Stimulated activated CD8-positive, alpha-beta memory T cell treated with anti-CD3 and anti-CD28 coated beads, Interleukin-7, amount 100 ng/mL, for 48 hours (primary cell): ENCODE measurements around the gene SBK2.
"Not testable (repeated sequence)": the region's sequence is repeated elsewhere in the genome, so short reads cannot be mapped to it uniquely, and the experiment has no call there.

Experiments
- DNase-seq, 2 donors: peaks; one replicate each; pipeline ENCODE4 v3.0.0-alpha.2; 2020; ENCODE audit warnings: low read depth in 1 of 2; ENCODE audit errors: extremely low read depth in 1 of 2

The SBK2 gene

GRCh38 chr19:55503502-55504251, 33.3 kb downstream of the SBK2 start:
- DNase-seq: peak; percentile 83 to 85

DNA sequence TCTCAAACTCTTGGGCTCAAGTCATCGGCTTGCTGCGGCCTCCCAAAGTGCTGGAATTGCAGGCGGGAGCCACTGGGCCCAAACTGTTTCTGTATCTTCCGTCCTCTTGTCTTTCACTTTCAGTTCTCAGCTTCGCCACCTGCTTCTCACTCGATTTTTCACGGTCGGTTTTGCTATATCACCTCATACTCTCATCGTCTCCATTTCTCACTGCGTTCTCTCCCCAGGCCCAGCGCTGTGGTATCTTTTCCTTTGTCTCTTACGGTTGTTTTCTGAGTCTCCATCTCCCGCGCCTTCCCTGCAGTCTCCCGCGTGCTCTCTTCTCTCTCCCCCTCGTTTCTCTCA, 33.8 kb downstream of the SBK2 start:
- DNase-seq: no peak

- DNase-seq: no peak
Observed at GRCh38 chr19:55502197-55502952, 34.6 kb downstream of the SBK2 start.

- DNase-seq: no peak
Observed at GRCh38 chr19:55500368-55500952, 36.5 kb downstream of the SBK2 start.

- DNase-seq: no peak
Observed at GRCh38 chr19:55498246-55498840, 38.6 kb downstream of the SBK2 start.

DNA sequence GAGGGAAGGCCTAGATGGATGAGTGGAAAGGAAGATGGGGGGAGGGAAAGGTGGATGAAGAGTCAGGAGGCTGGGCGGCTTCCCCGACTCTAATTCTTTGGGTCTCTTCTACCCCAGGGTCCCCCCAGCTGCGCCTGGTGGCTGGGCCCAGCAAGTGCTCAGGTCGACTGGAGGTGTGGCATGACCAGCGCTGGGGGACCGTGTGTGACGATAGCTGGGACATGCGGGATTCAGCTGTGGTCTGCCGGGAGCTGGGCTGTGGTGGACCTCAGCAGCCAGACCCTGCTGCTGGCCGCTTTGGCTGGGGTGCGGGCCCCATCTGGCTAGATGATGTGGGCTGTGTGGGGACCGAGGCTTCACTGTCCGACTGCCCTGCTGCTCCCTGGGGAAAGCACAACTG, 39.2 kb downstream of the SBK2 start:
- no peak for DNase-seq

DNA sequence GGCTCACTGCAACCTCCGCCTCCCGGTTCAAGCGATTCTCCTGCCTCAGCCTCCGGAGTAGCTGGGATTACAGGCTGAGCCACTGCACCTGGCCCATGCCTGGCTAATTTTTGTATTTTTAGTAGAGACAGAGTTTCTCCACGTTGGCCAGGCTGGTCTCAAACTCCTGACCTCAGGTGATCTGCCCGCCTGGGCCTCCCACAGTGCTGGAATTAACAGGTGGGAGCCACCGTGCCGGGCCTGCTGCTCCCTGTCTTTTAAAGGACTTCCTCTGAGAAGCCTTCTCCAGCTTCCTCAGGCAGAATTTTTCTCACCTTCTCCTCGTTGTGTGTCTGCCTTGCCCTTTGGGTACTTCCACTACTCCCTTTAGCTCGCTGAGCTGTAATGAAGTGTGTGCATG, 40.1 kb downstream of the SBK2 start:
- not testable (repeated sequence) for DNase-seq

- DNase-seq: no peak
Observed at GRCh38 chr19:55495646-55496349, 41.1 kb downstream of the SBK2 start.

- no peak for DNase-seq
Observed at GRCh38 chr19:55494172-55494761, 42.7 kb downstream of the SBK2 start.

- DNase-seq: no peak
Observed at GRCh38 chr19:55493645-55494171, 43.2 kb downstream of the SBK2 start.

- no peak for DNase-seq
Observed at GRCh38 chr19:55493052-55493644, 43.8 kb downstream of the SBK2 start.

DNA sequence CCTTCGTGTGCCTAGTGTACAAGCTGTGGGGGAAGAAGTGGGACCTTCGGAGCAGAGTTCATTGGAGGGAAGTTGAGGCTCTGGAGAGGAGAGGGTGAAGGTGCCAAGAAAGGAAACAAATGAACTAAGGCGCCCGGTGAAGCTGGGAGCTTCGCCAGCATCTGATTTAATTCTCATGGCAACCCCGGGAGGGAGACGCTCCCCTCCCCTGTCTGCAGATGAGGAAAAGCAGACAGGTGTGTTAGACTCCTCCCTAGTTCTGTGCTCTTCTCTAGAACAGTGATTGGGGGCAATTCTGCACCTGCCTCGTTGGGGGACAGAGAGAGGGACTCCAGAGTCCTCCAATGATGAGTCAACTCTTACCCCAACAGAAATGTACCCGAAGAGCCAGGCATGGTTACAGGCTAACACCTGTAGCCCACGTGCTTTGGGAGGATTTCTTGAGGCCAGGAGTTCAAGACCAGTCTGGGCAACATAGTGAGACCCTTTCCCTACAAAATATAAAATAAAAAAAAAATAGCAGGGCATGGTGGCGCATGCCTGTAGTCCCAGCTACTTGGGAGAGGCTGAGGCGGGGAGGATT, 44.5 kb downstream of the SBK2 start:
- DNase-seq: no peak

DNA sequence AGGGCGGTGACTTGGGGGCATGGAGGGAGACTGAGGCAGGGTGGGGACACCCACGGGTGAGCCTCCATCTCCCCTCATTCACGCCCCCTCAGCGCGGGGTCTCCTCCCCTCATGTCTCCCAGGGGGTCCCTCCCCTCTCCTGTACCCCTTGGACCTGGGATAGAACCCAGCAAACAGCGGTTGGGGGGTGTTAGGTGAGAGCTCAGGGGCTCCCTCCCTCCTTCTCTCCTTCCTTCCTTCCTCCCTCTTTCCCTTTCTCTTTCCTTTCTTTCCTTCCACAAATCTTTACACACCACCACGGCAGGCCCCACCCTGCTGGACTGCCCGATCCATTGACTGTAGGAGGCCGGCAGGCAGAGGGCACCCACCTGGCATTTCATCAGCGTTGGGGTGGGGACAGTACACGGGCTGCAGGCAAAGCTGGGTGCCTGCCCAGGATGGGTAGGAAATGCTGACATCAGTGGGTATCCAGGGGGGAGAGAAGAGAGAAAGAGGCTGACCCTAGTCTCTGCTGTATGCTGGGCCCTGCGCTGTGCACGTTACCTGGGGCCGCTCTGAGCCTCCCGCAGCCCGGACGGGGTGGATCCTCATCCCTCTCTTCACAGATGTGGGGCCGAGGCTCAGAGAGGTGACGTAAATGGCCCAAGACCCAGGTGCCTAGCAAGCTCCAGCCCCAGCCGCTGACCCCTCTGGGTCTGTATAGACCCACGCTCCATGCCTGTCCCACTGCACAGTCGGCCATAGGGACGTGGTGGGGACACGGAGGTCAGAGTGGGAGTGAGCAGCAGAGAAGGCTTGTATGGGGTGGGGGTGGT, 45.2 kb downstream of the SBK2 start:
- DNase-seq: no peak

DNA sequence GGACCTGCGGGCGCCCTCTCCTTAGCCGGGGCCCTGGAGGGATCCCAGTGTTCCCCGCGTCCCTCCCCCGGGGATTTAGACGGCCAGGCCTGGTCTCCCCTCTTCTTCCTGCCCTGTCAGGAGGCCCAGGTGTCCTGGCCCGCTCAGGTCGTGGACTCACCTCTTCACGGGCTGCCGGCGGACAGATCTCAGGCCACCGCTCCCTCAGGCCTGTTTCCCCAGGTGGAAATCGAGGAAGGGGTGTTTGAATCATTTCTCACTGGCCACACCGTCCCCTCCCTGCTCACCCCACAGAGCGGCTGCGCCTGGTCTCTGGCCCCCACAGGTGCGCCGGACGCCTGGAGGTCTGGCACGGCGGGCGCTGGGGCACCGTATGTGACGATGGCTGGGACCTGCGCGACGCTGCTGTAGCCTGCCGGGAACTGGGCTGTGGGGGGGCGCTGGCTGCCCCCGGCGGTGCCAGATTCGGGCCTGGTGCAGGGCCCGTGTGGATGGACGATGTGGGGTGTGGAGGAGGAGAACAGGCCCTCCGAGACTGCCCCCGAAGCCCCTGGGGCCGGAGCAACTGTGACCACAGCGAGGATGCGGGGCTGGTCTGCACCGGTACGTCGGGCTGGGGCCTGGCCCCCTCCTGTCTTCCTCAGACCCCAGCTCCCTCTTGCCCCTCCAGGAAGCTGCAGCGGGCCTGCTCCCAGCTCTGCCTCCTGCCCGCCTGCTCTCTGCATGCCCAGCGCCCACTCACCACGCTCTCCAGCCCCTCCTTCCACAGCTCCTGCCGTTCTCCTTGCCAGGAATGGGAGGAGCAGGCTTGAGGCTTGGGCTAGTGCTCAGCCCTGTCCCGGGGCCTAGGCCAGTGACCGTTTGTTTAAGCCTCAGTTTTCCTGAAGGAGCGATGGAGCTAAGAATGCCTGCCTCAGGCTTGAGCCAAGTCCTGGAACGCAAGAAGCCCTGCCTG, 46.2 kb downstream of the SBK2 start:
- DNase-seq: no peak

GRCh38 chr19:55489711-55490477, 47.0 kb downstream of the SBK2 start:
- no peak for DNase-seq

GRCh38 chr19:55488986-55489710, 47.8 kb downstream of the SBK2 start:
- DNase-seq: no peak
